IPS-NIHi11 (cell line): ENCODE results near the gene APOF.
"Not testable (repeated sequence)": the region's sequence is repeated elsewhere in the genome, so short reads cannot be mapped to it uniquely, and the experiment has no call there.

Experiments
- DNase-seq: peaks from one replicate; pipeline ENCODE4 v3.0.0; 2012; ENCODE audit warnings: mixed read lengths, low spot score

The APOF gene

DNA sequence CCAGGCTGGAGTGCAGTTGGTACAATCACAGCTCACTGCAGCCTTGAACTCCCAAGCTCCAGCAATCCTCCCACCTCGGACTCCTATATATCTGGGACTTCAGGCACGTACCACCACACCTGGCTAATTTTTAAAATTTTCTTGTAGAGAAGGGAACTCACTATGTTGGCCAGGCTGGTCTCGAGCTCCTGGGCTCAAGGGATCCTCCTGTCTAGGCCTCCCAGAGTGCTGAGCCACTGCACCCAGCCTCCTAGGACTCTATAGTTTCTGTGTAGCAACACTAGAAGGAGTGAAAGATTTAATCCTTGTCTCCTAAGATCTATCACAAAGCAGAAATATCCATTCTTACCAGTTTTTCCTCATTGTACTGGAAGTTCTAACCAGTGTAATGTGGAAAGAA, 4.3 kb upstream of the APOF start:
- no peak for DNase-seq

DNA sequence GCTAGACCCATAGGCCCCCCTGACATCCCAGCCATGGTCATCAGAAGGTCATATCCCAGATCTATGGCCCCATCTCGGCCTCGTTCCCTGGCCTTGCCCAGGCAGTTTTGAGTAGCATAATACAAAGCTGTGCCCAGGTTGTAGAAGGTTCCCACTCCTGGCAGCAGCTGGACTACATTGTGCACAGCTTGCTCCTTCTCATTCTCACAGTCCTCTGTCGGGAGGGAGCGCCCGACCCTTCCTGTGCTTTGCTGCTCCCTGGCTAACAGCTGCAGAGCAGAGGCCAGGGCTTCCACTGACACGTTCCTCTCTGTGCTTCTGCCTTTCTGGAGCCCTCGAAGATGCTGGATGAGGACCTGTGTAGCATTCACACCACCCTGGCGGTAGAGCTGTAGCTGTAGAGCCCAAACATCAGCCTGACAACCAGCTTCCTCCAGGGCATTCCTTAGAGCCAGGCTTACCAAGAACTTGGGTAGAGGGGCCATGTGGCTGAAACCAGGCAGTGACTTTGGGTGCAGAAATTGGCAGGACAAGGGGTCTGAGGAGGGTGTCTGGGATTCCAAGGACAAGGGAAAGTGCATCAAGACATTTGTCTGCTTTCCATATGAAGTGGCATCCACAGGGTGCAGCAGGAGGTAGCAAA, 1.0 kb downstream of the APOF start:
- no peak for DNase-seq

DNA sequence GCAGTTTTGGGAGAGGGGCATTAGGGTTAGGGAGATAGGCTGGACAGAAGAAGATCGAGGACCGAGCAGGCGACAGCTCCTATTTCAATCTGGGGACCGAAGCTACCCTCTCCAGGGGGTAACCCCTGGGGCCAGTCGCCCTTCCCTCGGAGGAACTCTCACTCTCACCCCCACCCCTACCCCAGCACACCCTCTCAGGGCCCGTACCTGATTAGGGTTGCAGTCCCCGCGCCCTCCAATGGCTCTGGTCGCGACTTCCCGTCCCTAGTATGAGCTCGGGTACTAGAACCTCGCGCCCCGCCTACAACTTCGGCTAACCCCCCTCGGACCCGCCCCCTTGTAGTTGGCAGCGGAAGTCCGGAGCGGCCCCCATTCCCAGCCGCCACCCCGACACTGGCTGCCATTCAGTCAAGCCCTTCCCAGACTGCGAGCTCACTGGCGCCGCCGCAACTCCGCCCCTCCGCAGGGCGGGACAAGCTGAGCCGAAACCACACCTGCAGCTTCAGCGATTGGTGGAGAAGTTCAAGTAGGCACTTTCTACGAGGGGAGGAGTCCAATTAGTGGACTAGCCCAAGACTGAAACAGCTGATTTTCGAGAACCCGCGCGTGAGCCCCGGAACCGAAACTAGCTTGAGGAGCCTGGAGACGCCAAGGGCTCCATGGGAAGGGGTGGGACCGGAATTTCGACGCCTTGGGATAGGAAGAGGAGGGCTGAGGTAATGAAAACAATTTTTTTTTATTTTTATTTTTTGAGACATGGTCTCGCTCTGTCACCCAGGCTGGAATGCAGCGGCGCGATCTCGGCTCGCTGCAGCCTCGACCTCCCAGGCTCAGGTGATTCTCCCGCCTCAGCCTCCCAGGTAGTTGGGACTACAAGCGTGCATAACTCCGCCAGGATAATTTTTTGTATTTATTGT, 2.5 kb downstream of the APOF start, which contains the start of gene STAT2:
TSS of gene STAT2 (minus strand) at position 257 of the 917 bp plus-strand sequence. CDS start 3,536 bp downstream, outside the sequence.
- DNase-seq: peak; percentile 97

DNA sequence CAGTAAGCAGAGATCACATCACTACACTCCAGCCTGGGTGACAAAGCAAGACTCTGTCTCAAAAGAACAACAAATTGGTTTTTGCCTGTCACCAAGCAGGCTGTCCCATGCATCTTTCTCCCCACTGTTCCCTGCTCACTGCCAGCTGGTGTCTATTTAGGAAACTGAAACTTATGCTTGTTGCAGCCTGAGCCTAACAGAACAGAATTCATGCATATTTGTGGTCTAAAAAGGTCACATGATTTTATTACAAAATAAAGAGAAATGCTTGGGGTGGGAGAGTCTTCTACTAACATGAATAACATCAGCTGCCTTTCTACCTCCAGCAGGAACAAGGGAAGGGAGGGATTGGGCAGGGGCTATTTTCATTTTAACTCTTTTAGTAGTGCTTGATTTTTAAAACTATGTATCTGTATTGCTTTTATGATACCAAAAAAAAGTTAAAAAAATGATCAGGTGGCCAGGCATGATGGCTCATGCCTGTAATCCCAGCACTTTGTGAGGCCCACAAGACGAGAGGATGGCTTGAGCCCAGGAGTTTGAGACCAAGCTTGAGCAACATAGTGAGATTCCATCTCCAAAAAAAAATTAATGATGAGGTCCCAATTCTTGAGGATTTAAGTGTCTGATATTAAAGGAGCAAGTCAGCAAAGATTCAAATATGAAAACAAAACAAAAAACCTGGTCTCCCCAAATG, 3.7 kb downstream of the APOF start:
- no peak for DNase-seq

DNA sequence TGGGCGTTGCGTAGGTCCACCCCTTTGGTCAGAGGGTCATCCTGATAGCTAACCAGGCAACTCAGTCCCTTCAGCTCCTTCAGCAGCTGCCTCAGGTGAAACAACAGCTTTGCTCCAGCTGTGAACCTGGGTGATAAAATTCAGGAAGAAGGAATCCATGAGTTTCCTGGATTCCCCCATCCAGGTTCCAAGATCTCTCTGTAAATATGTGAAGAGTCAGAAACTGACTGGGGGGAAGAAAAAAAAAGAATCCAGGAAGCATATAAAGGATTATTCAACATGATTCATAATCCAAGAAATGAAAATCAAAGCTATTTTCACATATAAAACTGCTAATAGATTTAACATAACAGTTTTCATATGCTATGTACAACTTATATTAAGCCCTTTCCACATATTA, 11.3 kb downstream of the APOF start:
- DNase-seq: no peak

DNA sequence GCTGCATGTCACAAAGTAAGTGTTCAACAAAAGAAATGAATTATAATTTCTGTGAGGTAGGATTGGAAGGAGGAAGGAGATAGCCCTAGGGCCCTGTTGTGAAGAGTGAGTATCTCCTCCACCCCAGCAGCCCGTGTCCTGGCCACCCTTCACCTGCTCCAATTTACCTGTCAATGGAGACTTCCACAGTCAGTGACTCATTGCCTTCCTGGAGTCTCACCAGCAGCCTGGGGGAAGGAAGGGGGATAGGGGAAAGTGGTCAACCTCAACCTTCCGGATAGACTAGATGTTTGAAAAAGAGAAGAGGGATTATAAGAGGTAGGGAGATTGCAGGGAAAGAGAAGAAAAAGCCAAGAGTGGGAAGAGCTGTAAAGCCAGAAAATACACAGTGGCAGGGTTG, 12.0 kb downstream of the APOF start:
- no peak for DNase-seq

DNA sequence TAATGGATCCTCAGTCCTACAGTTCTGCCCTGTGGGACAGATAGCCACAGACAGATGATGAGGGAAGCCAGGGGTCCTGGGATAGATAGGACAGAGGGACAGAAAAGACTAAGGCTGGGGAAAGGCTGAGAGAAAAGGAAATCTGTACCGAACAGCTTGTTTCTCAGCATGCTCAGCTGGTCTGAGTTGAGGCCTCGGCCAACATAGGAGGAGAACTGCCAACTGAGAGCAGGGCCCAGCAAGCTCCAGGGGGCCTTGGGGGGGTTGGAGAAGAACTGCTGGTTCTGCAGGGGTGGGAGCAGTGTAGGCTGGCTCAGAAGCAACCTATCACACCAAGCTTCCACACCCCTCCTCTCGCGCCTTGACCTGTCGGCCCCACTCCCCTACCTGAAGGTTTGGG, 13.9 kb downstream of the APOF start:
- DNase-seq: no peak

DNA sequence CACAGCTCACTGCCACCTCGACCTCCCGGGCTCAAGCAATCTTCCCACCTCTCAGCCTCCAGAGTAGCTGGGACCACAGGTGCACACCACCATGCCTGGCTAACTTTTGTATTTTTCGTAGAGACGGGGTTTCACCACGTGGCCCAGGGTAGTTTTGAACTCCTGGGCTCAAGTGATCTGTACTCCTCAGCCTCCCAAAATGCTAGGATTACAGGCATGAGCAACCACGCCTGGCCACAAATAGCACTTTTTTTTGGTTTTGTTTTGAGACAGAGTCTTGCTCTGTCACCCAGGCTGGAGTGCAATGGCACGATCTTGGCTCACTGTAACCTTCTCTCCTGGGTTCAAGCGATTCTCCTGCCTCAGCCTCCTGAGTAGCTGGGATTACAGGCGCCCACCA, 15.4 kb downstream of the APOF start:
- not testable (repeated sequence) for DNase-seq

DNA sequence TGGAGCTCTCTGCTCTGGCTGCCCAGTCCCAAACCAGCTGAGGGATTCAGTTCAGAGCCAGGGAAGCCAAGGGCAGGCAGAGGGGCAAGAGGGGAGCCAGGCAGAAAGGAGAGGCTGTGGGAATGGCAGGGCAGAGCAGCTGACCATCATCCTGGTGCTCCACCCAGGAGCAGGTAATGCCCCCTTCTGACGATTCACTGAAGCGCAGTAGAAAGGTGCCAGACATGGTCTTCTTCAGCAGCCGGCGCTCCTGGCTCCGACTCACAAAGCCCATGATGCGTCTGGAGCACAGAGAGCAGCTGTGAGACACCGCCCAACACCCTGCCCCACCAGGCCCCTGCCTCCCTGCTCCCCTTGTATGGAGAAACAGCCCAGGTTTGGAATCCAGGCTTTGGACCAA, 16.0 kb downstream of the APOF start:
- DNase-seq: no peak

DNA sequence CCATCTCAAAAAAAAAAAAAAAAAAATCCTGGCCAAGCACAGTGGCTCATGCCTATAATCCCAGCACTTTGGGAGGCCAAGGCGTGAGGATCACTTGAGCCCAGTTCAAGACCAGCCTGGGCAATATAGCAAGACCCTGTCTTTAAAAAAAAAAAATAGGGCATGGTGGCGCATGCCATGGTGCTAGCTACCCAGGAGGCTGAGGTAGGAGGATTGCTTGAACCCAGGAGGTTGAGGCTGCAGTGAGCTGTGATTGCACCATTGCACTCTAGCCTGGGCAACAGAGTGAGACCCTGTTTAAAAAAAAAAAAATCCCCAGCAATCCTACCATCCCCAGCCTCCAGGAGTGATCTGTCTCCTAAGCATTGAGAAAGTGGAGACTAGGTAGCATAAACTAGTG, 20.4 kb downstream of the APOF start:
- not testable (repeated sequence) for DNase-seq

DNA sequence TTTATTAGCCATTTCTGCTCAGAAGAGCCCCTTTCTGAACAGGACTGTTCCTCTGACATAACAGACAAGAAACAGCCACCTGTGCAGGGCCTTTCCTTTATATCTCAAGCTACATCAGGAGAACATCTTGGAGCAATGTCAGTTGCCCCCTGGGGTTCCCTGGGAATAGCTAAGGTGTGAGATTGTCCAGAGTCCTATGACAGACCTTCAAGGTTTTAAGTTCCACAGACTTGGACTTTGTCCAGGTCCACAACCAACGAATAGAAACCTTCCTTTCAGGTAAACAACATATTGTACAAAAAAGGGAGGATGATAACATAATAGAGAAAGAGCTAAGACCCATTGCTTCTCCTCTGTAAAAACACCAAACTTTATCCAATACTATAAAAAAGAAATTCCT, 21.0 kb downstream of the APOF start:
- no peak for DNase-seq

DNA sequence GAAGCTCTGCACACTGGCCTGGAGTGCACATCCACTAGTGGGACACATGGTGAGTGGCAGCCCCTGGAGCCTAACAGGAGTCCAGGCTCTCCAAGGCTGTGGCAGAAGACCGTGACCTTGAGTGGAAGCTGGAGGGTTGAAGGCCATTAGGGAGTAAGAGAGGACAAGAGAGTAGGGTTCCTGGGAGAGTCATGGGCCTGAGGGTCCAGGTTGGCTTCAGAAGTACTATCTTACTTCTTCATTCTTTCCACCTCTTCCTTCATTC, 23.6 kb downstream of the APOF start:
- no peak for DNase-seq

DNA sequence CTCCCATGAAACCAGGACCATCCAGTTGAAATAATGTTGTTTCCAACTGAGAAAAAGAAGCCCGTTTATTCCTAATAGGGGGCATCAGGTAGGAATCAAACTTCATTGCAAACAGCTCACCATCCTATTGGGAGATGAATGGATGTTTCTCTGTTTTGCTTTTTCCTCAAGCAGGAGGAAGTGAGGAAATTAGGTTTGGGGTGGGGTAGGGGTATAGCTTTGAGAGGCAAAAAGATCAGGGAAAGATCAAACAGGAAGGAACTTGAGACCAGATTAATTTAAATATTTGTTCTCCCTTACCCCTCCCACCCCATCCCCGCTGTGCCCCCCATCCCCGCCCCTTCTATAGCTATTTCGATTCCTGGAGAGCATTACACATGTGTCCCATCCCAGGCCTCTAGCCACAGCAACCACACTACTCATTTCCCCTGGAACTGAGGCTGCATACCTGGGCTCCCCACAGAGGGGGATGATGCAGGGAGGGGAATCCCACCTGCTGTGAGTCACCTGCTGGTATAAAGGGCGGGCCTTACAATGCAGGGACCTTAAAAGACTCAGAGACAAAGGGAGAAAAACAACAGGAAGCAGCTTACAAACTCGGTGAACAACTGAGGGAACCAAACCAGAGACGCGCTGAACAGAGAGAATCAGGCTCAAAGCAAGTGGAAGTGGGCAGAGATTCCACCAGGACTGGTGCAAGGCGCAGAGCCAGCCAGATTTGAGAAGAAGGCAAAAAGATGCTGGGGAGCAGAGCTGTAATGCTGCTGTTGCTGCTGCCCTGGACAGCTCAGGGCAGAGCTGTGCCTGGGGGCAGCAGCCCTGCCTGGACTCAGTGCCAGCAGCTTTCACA, 24.1 kb downstream of the APOF start, which contains the start of gene IL23A:
TSS of gene IL23A (plus strand) at position 577 of the 850 bp plus-strand sequence. CDS start at position 738, 161 bp downstream.
- DNase-seq: peak; percentile 63

DNA sequence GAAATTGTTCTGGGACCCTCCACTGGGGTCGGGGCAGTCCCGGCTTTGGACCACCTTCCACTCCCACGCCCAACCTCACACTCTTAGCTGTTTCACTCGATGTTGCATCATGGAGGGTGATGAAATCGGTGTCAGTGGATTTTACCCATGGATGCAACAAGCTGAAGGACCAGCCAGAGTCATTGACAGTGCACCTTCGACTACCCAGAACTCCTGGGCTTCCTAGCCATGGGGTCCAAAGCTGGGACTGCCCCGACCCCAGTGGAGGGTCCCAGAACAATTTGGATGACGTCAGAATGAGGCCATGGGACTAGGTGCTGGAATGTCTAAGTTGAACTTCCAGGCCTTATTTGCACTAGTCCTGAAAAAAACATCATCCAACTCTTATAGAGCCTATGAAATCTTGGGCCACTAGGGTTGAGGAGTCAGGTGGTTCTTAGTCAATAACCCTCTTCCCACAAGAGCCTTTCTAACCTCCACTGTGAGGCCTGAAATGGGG, 24.9 kb downstream of the APOF start:
- no peak for DNase-seq

DNA sequence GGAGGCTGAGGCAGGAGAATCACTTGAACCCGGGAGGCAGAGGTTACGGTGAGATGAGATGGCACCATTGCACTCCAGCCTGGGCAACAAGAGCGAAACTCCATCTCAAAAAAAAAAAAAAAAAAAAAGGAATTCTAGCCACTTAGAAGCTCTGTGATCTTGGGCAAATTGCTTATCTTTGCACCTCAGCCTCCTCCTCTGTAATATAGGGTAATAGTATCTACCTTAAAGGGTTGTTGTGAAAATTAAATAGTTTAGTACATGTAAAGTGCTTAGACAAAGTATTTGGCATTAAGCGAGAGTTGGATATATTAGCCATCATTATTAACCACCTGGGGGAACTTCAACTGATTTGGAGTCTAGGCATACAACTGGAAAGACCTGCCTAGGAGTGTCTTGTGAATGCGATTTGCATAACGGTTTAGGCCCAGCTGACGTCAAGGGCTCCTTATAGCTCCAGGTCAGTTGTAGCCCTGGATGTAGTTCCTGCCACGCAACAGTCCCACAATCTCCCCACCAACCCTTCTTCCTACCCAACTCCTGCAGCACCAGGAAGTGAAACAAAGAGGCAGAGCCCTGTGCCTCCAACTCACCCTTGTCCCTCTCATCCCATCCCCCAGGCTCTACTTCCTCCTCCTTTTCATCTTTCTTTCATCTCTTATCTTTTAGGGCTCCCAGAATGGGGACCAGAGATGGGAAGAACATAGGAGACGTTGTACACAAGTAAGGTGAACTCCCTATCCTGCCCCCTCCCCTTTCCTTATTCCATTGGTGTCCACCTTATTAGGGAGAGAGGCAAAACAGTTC, 26.1 kb downstream of the APOF start:
- no peak for DNase-seq

DNA sequence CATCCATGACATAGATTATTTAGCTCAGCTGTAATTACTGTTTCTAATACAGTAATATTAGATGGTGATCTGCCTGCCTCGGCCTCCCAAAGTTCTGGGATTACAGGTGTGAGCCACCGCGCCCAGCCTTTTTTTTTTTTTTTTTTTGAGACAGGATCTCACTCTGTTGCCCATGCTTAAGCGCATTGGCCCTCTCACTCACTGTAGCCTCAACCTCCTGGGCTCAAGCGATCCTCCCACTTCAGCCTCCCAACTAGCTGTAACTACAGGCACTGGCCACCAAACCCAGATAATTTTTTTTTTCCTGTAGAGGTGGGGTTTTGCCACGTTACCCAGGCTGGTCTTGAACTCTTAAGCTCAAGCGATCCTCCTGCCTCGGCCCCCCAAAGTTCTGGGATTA, 27.1 kb downstream of the APOF start:
- DNase-seq: not testable (repeated sequence)

DNA sequence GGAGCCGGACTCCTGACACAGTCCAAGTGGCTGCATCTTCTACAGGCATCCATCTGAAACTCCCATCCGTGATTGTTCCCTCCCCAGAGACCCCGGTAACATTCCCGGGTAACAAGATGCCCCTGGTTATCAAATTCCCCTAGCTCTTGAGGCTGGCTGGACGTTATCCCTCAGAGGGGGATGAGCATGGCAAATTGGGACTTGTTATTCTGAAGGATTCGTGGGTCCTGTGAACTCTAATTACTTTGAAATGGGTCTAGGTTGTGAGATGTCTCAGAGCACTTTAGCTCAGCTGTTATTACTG, 28.2 kb downstream of the APOF start:
- DNase-seq: no peak

DNA sequence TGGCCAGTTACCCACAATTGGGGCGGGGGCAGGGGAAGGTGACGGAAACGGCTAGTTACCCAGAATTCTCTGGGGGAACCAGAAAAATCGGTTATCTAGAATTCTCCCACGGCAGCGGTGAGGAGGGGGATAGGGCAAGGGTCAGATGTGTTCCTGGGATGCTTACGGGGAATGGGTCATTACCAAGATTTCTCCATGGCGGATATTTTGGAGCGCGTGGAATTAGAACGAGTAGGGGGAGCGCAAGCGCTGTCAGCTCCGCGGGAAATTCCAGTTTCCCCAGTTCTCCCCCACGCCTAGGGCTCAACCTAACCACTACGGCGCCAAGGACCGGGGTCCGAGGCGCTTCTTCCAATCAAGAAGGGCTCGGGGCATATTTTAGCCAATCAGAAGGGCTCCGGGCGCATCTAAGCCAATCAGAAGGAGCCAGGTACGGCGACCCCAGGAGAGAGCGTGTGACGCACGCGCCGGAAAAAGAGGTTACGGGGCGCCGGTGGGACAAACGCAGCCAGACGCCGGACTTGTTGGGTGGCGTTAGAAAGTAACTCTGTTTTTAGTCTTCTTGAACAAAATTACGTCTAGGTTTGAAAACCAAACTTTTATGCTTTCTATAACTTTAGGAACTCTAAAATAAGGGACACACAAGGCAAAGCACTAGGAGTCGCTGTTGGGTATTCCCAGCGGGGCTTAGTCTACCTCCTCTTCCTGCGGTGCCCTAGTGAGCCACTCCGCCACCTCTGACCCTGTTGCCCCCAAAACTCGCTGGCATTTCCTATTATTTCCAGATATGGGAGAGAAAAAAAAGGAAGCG, 28.8 kb downstream of the APOF start, which contains the start of gene PAN2:
TSS of gene PAN2 (minus strand) at position 322 of the 811 bp plus-strand sequence. CDS start 906 bp downstream, outside the sequence.
- DNase-seq: peak; percentile 100

DNA sequence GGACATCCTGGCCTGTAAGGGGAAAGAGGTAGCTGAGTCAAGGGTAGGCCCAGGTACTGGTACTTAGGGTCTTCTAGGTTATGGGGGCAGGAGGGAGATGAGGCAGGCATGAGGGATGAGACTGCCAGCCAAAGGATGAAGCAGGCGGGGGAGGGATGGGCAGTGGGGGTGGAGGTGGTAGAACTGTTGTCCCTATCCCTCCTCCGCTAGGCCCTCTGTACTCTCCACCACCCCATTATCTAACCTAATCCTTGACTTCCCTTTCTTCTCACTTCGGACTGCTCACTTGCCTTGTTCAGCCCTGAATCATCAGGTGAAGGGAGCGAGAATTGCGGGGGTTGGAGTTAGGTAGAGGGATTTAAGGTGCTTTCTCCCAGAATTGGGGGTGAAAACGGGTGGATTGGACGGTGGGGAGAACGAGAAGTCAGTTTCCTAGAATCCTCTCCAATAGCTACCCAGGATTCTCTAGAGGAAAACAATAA, 29.4 kb downstream of the APOF start:
- DNase-seq: peak; percentile 42
